Keratinocyte (primary cell): ENCODE measurements around the gene C2.

Source experiments
- CTCF ChIP-seq, 3 experiments: IDR thresholded peaks in 1 of 3; conservative IDR thresholded peaks in 1 of 3; optimal IDR thresholded peaks in 1 of 3; 2 replicates in 2 of 3; 3 replicates in 1 of 3; pipeline versions ENCODE3 to v1.5.1; 2011; ENCODE audit warnings: low read length in 3 of 3, mild to moderate bottlenecking in 3 of 3, moderate library complexity in 2 of 3, control low read depth in 1 of 3, inconsistent platforms in 1 of 3; ENCODE audit not compliant: insufficient read depth in 2 of 3; ENCODE audit errors: extremely low read depth in 1 of 3
- EZH2 ChIP-seq: IDR thresholded peaks from one replicate; pipeline ENCODE4 v1.6.1; 2012; ENCODE audit warnings: inconsistent platforms, mild to moderate bottlenecking, low read length, moderate library complexity

- TF ChIP-seq CTCF (optimal IDR thresholded peaks at IDR 0.05 in 1 of 3, IDR thresholded peaks at IDR 0.05 in 1 of 3, conservative IDR thresholded peaks at IDR 0.05 in 1 of 3; ENCODE audit: extremely low read depth in 1 of 3, insufficient read depth in 2 of 3, low read length in 3 of 3): peak in 2 of 3 experiments; percentile 75 to 76
- TF ChIP-seq EZH2: no peak
Observed at GRCh38 chr6:31952140-31952805, 24.8 kb downstream of the C2 start.
